ENCODE data around the gene TMEM198.

The TMEM198 gene

GRCh38 chr2:219561179-219562048 is 17.6 kb downstream of the TMEM198 start:
- no peak for DNase-seq (ENCODE audit: low read depth in 3 of 3, low spot score in 1 of 3)

GRCh38 chr2:219562049-219563020 is 18.5 kb downstream of the TMEM198 start:
- no peak for DNase-seq (ENCODE audit: low read depth in 3 of 3, low spot score in 1 of 3)

GRCh38 chr2:219563271-219563928 is 19.6 kb downstream of the TMEM198 start:
- no peak for DNase-seq (ENCODE audit: low read depth in 3 of 3, low spot score in 1 of 3)

GRCh38 chr2:219565130-219566080 is 21.6 kb downstream of the TMEM198 start:
- no peak for DNase-seq (ENCODE audit: low read depth in 3 of 3, low spot score in 1 of 3)

- DNase-seq (ENCODE audit: low read depth in 3 of 3, low spot score in 1 of 3), result no peak
Measured at GRCh38 chr2:219566640-219567039, 22.8 kb downstream of the TMEM198 start.

GRCh38 chr2:219567131-219567530 is 23.3 kb downstream of the TMEM198 start:
- no peak for DNase-seq (ENCODE audit: low read depth in 3 of 3, low spot score in 1 of 3)

GRCh38 chr2:219567791-219568361 is 24.0 kb downstream of the TMEM198 start:
- DNase-seq (ENCODE audit: low read depth in 3 of 3, low spot score in 1 of 3), result no peak

GRCh38 chr2:219569041-219569440 is 25.2 kb downstream of the TMEM198 start:
- no peak for DNase-seq (ENCODE audit: low read depth in 3 of 3, low spot score in 1 of 3)

- no peak for DNase-seq (ENCODE audit: low read depth in 3 of 3, low spot score in 1 of 3)
Measured at GRCh38 chr2:219569635-219570034, 25.8 kb downstream of the TMEM198 start.

- no peak for DNase-seq (ENCODE audit: low read depth in 3 of 3, low spot score in 1 of 3)
Measured at GRCh38 chr2:219570194-219570923, 26.5 kb downstream of the TMEM198 start.

- DNase-seq (ENCODE audit: low read depth in 3 of 3, low spot score in 1 of 3), result no peak
Measured at GRCh38 chr2:219570924-219571310, 27.1 kb downstream of the TMEM198 start.

- no peak for DNase-seq (ENCODE audit: low read depth in 3 of 3, low spot score in 1 of 3)
Measured at GRCh38 chr2:219571311-219572236, 27.7 kb downstream of the TMEM198 start, which contains the start of gene OBSL1. TSS of gene OBSL1 (minus strand) at chr2:219571539. CDS start at chr2:219571232, 307 bp downstream.

- DNase-seq (ENCODE audit: low read depth in 3 of 3, low spot score in 1 of 3), result no peak
Measured at GRCh38 chr2:219572237-219573001, 28.6 kb downstream of the TMEM198 start, which contains the start of gene INHA. TSS of gene INHA (plus strand) at chr2:219572310. CDS start at chr2:219572375, 65 bp downstream.

GRCh38 chr2:219573166-219573565 is 29.3 kb downstream of the TMEM198 start:
- DNase-seq (ENCODE audit: low read depth in 3 of 3, low spot score in 1 of 3), result no peak

GRCh38 chr2:219574484-219575311 is 30.9 kb downstream of the TMEM198 start:
- DNase-seq (ENCODE audit: low read depth in 3 of 3, low spot score in 1 of 3), result no peak
